ENCODE data around the gene GTF3C5.

DNA sequence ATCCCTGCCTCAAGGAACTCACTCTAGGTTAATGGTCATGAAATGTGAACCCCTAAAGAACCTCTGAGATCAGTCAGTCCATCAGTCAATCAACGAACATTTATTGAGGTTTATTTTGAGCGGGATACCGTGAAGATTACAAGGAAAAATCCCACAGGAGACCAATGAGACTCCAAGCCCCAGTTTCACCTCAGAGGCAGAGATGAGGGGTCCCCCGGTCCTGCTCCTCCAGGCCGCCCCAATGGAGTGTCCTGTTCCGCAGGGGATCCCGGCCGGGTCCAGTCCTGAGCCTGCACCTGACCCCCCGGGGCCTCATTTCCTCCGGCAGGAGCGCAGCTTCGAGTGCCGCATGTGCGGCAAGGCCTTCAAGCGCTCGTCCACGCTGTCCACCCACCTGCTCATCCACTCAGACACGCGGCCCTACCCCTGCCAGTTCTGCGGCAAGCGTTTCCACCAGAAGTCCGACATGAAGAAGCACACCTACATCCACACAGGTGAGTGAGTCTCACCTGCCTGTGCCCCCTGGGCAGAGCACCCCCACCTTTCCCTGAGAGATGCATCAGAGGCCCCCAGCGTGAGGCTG, 41.3 kb upstream of the GTF3C5 start:
- TF ChIP-seq CTCF (IDR thresholded peaks at IDR 0.05; ENCODE audit: insufficient read depth, low read length, poor library complexity, severe bottlenecking), result no peak
- no peak for TF ChIP-seq EZH2phosphoT487 (conservative IDR thresholded peaks at IDR 0.05; ENCODE audit: low read length)

All from SU-DHL-6 (cell line).